HFFc6 (cell line): ENCODE measurements around the gene FNIP1. TPM values are rescaled to one million over a fixed set of nuclear protein-coding genes. Genes with fewer than 3 reads are reported as not detected.

Experiments used
- DNase-seq: peaks from one replicate; pipeline ENCODE4 v3.0.0-alpha.2; 2018
- H3K27ac Mint-ChIP-seq: 2 replicates; pipeline ENCODE4 v1.8.0; 2020; ENCODE audit warnings: mild to moderate bottlenecking, mixed read lengths
- H3K27me3 Mint-ChIP-seq: 2 replicates; pipeline ENCODE4 v1.8.0; 2021; ENCODE audit warnings: mild to moderate bottlenecking, moderate library complexity, mixed read lengths; ENCODE audit not compliant: insufficient read depth
- H3K36me3 Mint-ChIP-seq: 2 replicates; pipeline ENCODE4 v1.8.0; 2021; ENCODE audit warnings: low read depth, mixed read lengths
- H3K4me1 Mint-ChIP-seq: 2 replicates; pipeline ENCODE4 v1.8.0; 2020; ENCODE audit warnings: low read depth, mixed read lengths
- H3K4me3 Mint-ChIP-seq: 2 replicates; pipeline ENCODE4 v1.8.0; 2020; ENCODE audit warnings: mild to moderate bottlenecking, moderate library complexity, mixed read lengths
- H3K9me3 Mint-ChIP-seq: 2 replicates; pipeline ENCODE4 v1.8.0; 2020; ENCODE audit warnings: mild to moderate bottlenecking, mixed read lengths
- CTCF ChIP-seq: fragments of 200-600 bp; sonication (generic); IDR thresholded peaks from 2 replicates; pipeline ENCODE4 v1.5.0; 2021; ENCODE audit warnings: antibody characterized with exemption, mild to moderate bottlenecking
- total RNA-seq, 6 experiments: library from RNA; stranded (reverse); fragmentation: NEBNext Ultra II Directional; extraction: Animal tissue kit (Norgen Biotek cat#: 25700); gene quantifications; 2 replicates in 1 of 6; 3 replicates in 5 of 6; pipeline ENCODE4 v1.2.3, GENCODE V29; 2021

The FNIP1 gene
- total RNA-seq, 6 experiments from 2014 or later, result 19.9 to 24.8 (median 22.1) TPM

GRCh38 chr5:131706281-131706680 is 90.5 kb downstream of the FNIP1 start:
- Mint-ChIP-seq H3K36me3 (peaks cover 48% of the 10 kb centered on the region), H3K4me3 (no peak overlapping the region), H3K9me3 (no peaks in the 10 kb centered on the region), H3K4me1 (no peaks in the 10 kb centered on the region), H3K27ac (no peak overlapping the region), H3K27me3 (no peaks in the 10 kb centered on the region)
- no peak for TF ChIP-seq CTCF
- DNase-seq, result no peak

- Mint-ChIP-seq H3K4me1 (no peaks in the 10 kb centered on the region), H3K27me3 (no peaks in the 10 kb centered on the region), H3K4me3 (no peak overlapping the region), H3K36me3 (peaks cover 38% of the 10 kb centered on the region), H3K27ac (no peak overlapping the region), H3K9me3 (no peaks in the 10 kb centered on the region)
- no peak for DNase-seq
- TF ChIP-seq CTCF, result no peak
These were observed 101.9 kb downstream of the FNIP1 start for GRCh38 chr5:131694926-131695325.

GRCh38 chr5:131693894-131694293 is 102.9 kb downstream of the FNIP1 start:
- no peak for TF ChIP-seq CTCF
- H3K27ac Mint-ChIP-seq, result no peak overlapping the region
- H3K27me3 Mint-ChIP-seq, result no peaks in the 10 kb centered on the region
- H3K36me3 Mint-ChIP-seq, result peaks cover 45% of the 10 kb centered on the region
- no peak for DNase-seq
- H3K9me3 Mint-ChIP-seq, result no peaks in the 10 kb centered on the region
- H3K4me1 Mint-ChIP-seq, result no peaks in the 10 kb centered on the region; the same call in 1 of the 2 replicates
- H3K4me3 Mint-ChIP-seq, result no peak overlapping the region

- H3K4me1 Mint-ChIP-seq, result peaks cover 38% of the 10 kb centered on the region
- no peak for TF ChIP-seq CTCF
- H3K27ac Mint-ChIP-seq, result peak overlapping the region; percentile 24; the same call in 1 of the 2 replicates
- peaks cover 27% of the 10 kb centered on the region for H3K36me3 Mint-ChIP-seq
- no peaks in the 10 kb centered on the region for H3K9me3 Mint-ChIP-seq
- H3K27me3 Mint-ChIP-seq, result no peaks in the 10 kb centered on the region
- H3K4me3 Mint-ChIP-seq, result no peak overlapping the region
- no peak for DNase-seq
These were observed 111.2 kb downstream of the FNIP1 start for GRCh38 chr5:131685516-131686171.

- Mint-ChIP-seq H3K27ac (no peak overlapping the region), H3K4me1 (peaks cover 49% of the 10 kb centered on the region), H3K27me3 (no peaks in the 10 kb centered on the region), H3K9me3 (no peaks in the 10 kb centered on the region), H3K4me3 (no peak overlapping the region), H3K36me3 (peaks cover 22% of the 10 kb centered on the region)
- no peak for DNase-seq
- no peak for TF ChIP-seq CTCF
These were observed 112.2 kb downstream of the FNIP1 start for GRCh38 chr5:131684595-131684994.

GRCh38 chr5:131684051-131684450 is 112.8 kb downstream of the FNIP1 start:
- Mint-ChIP-seq H3K4me1 (peaks cover 53% of the 10 kb centered on the region), H3K4me3 (no peak overlapping the region), H3K27me3 (no peaks in the 10 kb centered on the region), H3K36me3 (peaks cover 21% of the 10 kb centered on the region), H3K27ac (no peak overlapping the region), H3K9me3 (no peaks in the 10 kb centered on the region)
- no peak for DNase-seq
- no peak for TF ChIP-seq CTCF
